Hindlimb muscle (tissue), 1 donor: Measurements from ENCODE around the gene TUBB3. TPM values are rescaled to one million over a fixed set of nuclear protein-coding genes. Genes with fewer than 3 reads are reported as not detected.
A peak's percentile ranks its signal among the peaks of the same experiment; 100 is the strongest.
"Not testable (repeated sequence)": the region's sequence is repeated elsewhere in the genome, so short reads cannot be mapped to it uniquely, and the experiment has no call there.

Source experiments
- DNase-seq: peaks from one replicate; pipeline ENCODE4 v3.0.0-alpha.2; 2013
- polyA plus RNA-seq: library from polyadenylated mRNA; unstranded; fragments of 120-200 nt; gene quantifications from one replicate; pipeline ENCODE4 v1.2.1, GENCODE V29; 2013; ENCODE audit not compliant: insufficient read length

The TUBB3 gene
- polyA plus RNA-seq, 1 donor, result 7.2 TPM

DNA sequence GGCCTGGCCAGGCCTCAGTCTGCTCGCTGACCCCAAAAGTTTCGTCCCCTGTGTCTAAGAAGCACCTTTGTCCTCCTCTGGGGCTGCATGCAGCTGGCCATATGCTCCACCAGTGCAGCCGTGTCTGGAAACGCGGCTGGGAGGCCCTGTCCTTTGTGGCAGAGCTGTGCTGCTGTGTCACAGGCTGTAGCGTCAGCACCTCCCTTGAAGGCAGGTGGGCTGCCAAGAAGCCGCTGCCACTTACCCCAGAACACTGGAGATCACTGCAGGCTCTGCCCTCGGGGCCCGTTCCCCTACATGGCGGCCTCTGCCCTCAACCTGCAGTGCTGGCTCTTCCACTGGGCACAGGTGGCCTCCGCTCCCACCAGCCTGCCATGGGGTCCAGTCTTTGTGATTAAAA, 20.2 kb upstream of the TUBB3 start:
- no peak for DNase-seq

DNA sequence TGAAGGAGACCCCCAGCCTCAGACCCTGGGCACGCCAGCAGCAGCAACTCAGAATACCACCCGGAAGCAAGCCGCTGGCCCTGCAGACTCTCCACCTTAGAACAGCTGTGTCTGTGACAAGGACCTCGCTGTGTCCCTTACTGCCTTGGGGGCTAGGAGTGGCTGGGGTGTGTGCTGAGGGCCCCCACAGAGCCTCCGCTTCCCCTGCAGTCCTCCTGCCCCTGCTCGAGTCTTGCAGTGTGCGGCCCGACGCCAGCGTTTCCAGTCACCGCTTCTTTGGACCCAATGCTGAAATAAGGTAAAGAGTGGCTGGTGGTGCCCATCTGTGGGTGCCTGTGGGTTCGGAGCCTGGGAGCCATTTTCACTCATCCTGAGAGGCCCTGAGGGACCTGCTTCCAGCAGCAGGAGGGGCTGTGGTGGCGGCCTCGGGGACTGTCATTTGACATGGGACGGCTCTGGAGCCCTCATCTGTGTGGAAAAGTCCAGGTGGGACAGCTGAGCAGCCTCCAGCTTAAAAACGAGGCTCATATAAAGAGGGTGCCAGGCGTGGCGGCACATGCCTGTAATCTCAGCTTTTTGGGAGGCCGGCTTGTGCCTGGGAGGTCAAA, 19.1 kb upstream of the TUBB3 start:
- no peak for DNase-seq

GRCh38 chr16:89904606-89905510, 18.3 kb upstream of the TUBB3 start:
- DNase-seq, result no peak

DNA sequence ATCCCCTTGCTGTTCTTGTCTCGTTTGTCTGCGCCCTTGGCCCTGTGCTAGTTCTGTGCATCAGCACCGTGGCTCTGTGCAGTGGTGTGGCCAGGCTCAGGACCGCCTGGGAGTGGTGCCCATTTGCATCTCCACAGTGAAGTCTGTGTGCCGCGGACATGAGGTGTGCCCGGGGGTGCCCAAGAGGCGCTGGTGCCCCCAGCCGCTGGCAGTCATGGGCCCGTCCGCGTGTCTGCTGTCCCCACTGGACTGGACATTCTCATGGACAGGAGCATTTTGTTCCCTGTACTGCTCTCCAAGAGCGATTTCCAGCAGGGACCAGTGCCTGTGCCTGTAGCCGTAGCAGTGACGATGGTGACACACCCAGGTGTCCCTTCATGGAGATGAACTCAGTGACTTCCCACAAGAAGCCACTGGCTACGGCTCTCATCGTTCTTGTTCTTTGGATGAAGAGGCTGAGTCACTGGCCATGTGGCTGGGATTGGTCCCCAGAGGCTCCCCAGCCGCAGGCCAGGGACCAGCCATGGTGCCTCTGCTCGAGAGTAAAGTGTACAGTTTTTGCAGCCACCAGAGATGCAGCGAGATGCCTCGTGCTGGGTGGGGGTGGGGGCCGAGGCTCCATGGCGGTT, 17.5 kb upstream of the TUBB3 start:
- DNase-seq, result no peak

- no peak for DNase-seq
Measured at GRCh38 chr16:89906140-89907025, 16.8 kb upstream of the TUBB3 start.

GRCh38 chr16:89907055-89907814, 15.9 kb upstream of the TUBB3 start:
- no peak for DNase-seq

GRCh38 chr16:89908236-89908635, 14.9 kb upstream of the TUBB3 start:
- no peak for DNase-seq

DNA sequence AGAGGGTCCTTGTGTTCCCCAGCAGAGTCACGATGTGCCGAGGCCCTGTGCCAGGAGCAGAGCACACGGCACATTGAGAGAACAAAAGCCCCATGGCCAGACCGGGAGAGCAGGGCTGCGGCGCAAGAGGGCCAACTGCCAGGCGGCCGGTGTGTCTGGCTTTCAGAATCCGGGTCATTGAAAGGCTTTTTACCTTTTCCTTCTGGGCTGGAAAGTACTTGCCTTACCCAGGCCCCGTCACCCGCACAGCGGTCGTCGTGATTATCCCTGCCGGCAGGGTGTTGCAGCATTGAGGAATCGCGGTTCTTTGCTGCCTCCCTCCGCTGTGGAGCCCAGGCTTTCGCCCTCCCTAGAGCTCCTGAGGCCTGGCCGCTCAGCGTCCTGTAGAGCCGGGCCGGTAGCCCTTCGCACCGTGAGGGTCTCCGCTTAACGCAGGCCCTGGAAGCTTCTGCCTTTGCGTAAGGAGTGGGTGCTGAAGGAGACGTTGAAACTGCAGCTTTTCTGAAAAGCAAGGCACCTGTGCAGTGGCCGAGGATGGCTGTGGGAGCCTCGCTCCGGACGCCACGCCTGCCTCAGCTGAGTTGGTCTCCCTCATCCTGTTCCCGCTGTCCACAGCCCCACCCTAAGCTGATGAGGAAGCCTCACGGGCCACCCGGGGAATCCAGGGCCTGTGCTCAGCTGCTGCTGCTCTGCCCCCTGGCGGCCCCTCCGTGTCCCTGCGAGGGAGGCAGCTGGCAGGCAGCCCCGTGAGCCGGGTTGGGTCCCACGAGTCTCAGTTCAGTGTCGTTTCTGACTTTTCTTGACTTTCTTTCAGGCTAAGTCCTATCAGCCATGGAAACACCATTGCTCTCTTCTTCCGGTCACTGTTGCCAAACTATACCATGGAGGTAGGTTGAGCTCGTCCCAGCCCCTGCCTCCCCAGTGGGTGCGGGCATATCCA, 13.1 kb upstream of the TUBB3 start:
- DNase-seq, result peak; percentile 48

- DNase-seq, result no peak
Measured at GRCh38 chr16:89910717-89911354, 12.3 kb upstream of the TUBB3 start.

- no peak for DNase-seq
Measured at GRCh38 chr16:89911375-89911774, 11.8 kb upstream of the TUBB3 start.

DNA sequence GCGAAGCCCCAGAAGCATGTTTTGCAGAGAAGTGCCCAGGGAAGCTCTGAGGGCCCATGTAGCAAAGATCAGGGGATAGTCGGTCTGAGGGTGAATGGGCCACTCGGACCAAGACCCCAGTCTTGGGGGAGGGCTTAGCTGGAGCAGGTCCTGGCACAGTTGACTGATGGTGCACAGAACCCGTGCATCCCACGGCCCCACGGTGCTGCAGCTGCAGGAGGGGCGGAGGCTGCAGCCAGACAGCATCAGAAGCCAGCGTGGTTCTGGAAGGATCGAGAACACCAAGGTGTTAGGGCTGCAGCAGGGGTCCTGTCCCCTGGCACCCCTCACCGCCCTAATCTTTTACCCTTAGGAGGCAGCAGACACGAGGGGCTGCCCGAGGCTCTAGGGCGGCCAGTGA, 11.0 kb upstream of the TUBB3 start:
- DNase-seq, result no peak

GRCh38 chr16:89912627-89913026, 10.5 kb upstream of the TUBB3 start:
- DNase-seq, result no peak

GRCh38 chr16:89913408-89914387, 9.4 kb upstream of the TUBB3 start:
- DNase-seq, result no peak

GRCh38 chr16:89914642-89915285, 8.4 kb upstream of the TUBB3 start:
- DNase-seq, result not testable (repeated sequence)

GRCh38 chr16:89915303-89916232, 7.6 kb upstream of the TUBB3 start:
- DNase-seq, result no peak

- DNase-seq, result peak; percentile 42
Measured at GRCh38 chr16:89917773-89918452, 5.2 kb upstream of the TUBB3 start.
